Epithelial cell of prostate (primary cell): ENCODE results near the gene ARL8A.
"Not testable (repeated sequence)": the region's sequence is repeated elsewhere in the genome, so short reads cannot be mapped to it uniquely, and the experiment has no call there.

ENCODE experiments used
- DNase-seq: peaks from one replicate; pipeline ENCODE4 v3.0.0-alpha.2; 2011; ENCODE audit warnings: low read depth, low spot score
- H3K27ac ChIP-seq: fragments of 450-650 bp; 2 replicates; pipeline ENCODE4 v1.5.1; 2017; ENCODE audit warnings: mild to moderate bottlenecking

The ARL8A gene

GRCh38 chr1:202144402-202145067, at the start of gene ARL8A:
Gene ARL8A (minus strand): TSS chr1:202144737. CDS start chr1:202144572, 165 bp downstream.
- no peak for DNase-seq

GRCh38 chr1:202194328-202194648, 49.8 kb upstream of the ARL8A start:
- DNase-seq, result no peak
- no peak overlapping the region for H3K27ac ChIP-seq

More at GRCh38 chr1:202144402-202145067, at the start of gene ARL8A:
- H3K27ac ChIP-seq, result peak within 1 kb of the TSS; percentile 67

DNA sequence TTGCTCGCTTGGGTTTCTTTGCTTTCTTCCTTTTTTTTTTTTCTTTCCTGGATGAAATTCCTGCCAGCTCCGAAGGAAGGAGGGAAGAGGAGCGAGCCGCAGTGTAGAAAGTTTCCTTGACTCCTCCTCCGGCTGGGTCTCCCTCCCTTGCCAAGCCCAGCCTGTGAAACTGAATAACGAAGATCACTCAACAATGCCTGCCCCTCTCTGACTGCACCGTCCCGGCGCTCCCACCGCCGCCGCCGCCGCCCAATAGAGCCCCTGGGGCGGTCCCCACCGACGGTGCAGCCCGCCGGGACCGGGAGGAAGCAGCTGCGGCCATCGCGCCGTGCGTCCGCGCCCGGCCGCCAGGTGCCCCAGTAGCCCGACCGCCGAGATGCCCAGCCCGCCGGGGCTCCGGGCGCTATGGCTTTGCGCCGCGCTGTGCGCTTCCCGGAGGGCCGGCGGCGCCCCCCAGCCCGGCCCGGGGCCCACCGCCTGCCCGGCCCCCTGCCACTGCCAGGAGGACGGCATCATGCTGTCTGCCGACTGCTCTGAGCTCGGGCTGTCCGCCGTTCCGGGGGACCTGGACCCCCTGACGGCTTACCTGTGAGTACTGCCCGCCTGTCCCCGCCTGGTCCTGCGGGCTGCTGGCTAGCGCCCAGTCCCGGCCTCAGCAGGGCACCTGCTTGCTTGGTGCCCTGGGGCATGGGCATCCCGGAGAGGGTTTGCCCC, 49.2 kb upstream of the ARL8A start, which contains the start of gene LGR6:
Gene LGR6 (plus strand): TSS at position 186 of the 714 bp plus-strand sequence. CDS start 191 bp downstream, at position 377.
- H3K27ac ChIP-seq, result no peak within 1 kb of the TSS
- no peak for DNase-seq

DNA sequence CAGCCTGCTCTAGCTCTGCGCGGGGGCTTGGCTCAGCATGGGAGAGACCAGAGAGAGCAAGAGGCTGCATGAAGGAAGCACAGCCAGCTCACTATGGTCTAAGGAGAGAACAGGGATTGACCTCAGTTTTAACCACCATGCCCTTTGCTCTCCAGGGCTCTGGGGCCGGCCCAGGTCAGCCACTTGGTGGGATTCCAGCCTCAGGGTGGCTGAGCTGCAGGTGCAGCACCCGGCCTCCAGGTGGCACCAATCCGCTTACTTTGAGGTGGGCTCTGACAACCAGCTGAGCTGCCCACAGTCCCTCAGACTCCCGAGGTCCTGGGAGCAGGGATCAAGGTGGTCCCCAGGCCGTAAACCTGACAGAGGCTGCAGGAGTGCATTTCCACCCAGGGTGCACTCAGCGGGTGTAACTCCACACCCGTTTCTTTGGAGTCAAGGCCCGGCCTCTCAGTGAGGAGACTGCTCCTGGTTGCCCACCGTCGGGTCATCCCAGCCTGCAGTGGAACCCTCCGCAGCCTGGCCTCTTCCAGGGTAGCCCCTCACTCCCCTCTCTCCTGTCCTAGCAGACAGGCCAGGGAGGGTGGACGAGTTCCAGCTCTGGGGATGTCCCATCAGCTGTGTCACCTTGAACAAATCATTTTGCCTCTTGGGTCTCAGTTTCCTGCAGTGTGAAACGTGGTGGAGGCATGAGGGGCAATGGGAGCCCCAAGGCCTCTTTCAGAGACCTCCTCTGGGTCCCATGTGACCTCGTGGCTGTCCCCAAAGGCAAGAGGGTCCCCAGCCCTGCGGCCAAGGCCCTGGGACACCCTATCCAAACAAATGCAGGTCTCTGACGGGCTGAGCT, 48.5 kb upstream of the ARL8A start:
- DNase-seq, result no peak
- H3K27ac ChIP-seq, result no peak overlapping the region

DNA sequence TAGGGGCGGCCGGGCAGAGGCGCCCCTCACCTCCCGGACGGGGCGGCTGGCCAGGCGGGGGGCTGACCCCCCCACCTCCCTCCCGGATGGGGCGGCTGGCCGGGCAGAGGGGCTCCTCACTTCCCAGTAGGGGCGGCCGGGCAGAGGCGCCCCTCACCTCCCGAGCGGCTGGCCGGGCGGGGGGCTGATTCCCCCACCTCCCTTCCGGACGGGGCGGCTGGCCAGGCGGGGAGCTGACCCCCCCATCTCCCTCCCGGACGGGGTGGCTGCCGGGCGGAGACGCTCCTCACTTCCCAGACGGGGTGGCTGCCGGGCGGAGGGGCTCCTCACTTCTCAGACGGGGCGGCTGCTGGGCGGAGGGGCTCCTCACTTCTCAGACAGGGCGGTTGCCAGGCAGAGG, 46.9 kb upstream of the ARL8A start:
- not testable (repeated sequence) for DNase-seq, H3K27ac ChIP-seq

DNA sequence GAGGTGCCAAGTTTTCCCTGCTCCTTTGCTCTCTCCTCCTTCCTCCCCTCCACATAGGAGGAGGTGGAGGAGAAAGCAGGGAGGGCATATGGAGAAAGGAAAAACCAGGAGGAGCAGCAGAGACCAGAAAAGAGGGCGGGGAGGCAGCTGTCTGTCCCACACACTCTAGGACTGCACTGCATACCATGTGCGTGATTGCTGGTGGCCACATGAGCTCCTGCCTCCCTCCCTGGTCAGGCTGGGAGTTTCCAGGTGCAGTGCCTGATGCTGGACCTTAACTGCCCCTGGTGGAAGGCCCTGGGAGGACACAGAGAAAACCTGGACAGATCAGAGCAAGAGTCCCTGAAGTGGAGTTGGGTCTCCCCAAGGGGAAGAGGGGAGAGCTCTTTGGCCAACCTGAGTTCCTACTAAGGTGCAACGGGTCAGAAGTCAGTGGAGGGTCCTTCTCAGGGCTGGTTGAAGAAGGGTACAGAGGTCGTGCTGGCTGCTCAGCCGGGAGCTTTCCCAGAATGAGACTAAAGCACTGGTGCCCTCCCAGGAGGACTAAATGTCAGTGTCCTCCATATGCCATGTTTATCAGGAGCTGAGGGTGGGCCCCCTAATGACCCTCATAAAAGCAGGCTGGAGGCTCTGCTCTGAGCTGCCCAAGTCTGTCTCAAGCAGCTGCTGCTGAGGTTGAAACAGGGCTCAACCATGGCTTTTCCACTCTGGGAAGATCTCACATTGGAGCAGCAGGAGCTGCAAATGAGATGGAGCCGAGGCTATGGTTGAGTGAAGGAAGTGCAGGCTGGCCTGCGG, 45.6 kb upstream of the ARL8A start:
- no peak for DNase-seq

DNA sequence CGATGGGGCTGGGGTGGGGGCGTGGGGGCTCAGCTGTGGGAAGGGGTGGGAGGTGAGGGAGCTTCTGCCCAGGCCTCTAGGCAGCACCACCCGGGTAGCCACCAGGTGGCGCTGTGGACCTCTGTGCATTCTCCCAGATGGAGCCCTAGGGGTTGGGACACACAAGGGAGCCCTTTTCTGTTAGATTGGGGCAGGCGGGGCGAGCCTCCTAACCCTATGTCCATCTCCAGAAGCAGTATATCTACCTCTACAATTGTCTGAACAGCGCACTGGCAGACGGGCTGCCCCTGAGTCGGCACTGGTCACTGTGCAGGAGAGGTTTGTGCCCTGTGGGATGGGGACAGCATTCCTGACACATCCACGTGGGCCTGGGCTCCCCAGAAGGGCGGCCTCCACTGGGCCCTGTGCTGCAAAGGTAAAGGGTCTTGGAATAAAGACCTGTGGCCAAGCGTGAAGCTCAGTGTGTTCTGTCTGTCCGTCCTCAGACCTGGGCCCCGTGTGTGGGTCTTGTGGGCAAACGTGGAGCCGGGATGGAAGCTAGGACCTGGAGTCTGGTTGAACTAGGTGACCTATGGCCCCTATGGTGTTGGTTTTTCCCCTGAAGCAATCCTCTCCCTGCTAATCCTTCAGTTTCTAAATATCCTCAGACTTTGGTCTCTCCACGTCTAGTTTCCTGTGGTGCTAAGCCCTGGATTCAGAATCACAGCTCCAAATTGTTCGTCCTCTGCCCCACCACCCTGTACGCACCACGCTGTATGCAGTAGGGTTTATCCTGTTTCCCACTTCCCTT, 44.7 kb upstream of the ARL8A start:
- DNase-seq, result no peak
- no peak overlapping the region for H3K27ac ChIP-seq

More for the DNA sequence above, 45.6 kb upstream of the ARL8A start:
- no peak overlapping the region for H3K27ac ChIP-seq

DNA sequence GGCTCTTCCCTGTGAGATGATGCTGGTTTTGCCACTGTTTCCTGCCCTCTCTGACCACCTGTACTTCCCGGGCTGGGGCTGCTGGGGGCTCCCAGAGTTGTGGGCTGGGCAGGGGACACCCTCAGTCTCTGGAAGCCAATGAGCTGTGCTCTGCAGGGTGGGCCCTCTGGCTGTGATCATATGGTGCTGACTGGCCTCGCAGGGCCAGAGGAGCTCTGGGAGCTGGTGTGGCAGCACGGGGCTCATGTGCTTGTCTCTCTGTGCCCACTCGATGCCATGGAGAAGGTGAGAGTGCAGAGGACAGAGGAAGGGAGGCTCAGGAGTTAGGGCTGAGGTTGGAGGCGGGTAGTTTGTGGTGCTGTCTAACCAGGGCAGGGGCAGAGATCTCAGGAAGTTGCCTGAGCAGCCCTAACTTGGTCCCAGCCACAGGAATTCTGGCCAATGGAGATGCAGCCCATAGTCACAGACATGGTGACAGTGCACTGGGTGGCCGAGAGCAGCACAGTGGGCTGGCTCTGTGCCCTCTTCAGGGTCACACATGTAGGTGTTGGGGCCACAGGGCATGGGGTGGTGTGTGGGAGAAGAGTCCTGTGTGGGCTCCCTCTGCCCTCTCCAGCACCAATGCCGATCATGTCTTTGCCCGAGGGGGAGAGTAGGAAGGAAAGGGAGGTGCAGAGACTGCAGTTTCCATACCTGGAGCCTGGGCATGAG, 43.3 kb upstream of the ARL8A start:
- no peak for DNase-seq
- H3K27ac ChIP-seq, result no peak overlapping the region

- H3K27ac ChIP-seq, result no peak overlapping the region
- DNase-seq, result no peak
Observed at GRCh38 chr1:202187041-202187671, 42.6 kb upstream of the ARL8A start.

DNA sequence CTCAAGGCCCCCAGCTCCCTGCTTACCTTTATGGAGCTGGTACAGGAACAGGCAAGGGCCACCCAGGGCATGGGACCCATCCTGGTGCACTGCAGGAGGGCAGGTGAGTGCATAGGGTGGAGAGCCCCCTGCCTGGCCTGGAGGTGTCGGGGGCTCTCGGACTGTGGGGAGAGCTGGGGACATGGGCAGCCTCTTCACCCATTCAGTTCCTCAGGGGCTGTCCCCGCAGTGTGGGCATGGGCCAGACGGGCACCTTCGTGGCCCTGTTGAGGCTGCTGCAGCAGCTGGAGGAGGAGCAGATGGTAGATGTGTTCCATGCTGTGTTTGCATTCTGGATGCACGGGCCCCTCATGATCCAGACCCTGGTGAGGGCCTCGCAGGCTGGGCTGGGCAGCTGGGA, 41.8 kb upstream of the ARL8A start:
- no peak overlapping the region for H3K27ac ChIP-seq
- no peak for DNase-seq

DNA sequence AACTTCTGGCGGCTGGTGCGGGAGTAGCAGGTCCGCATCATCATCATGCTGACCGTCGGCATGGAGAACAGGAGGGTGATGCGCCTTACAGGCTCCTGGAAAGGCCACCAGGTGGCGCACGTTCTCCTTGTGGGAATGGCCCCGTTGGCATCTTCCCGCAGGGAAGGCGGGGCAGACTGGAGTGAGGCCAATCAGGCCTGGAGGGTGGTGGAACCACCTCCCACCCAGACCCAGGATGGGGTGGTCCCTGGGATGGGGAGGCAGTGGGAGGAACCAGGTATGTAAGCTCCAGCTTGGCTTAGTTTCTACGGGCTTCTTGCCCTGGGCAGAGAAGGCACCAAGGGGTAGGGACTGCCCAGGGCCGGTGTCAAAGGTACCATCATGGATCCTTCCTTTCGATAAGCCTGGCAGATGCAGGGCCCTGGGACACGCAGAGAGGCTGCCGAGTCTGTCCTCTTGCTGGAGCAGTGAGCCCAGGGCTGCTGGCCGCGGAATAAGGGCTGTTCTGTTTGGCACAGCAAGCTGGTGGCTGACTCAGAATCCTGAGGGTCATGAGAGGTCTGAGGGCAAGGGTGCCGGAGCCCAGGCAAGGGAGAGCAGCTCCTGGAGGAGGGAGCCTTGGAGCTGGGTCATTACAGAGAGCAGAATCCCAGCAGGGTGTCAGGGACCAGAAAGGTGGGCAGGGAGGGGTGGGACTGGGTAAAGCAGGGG, 40.4 kb upstream of the ARL8A start:
- peak; percentile 31 for DNase-seq
- no peak overlapping the region for H3K27ac ChIP-seq

GRCh38 chr1:202182040-202182877, 37.7 kb upstream of the ARL8A start:
- DNase-seq, result no peak

GRCh38 chr1:202181586-202181985, 37.0 kb upstream of the ARL8A start:
- H3K27ac ChIP-seq, result no peak overlapping the region

More at GRCh38 chr1:202182040-202182877, 37.7 kb upstream of the ARL8A start:
- H3K27ac ChIP-seq, result no peak overlapping the region

DNA sequence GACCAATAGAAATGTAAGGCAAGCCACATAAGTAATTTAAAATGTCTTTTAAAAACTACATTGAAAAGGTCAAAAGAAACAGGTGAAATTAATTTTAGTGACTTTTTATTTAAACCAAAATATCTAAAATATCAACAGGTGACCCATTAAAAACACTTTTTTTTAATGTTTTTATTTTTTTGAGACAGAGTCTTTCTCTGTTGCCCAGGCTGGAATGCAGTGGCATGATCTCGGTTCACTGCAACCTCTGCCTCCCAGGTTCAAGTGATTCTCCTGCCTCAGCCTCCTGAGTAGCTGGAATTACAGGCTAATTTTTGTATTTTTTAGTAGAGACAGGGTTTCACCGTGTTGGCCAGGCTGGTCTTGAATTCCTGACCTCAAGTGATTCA, 36.2 kb upstream of the ARL8A start:
- not testable (repeated sequence) for H3K27ac ChIP-seq, DNase-seq

More at GRCh38 chr1:202181586-202181985, 37.0 kb upstream of the ARL8A start:
- DNase-seq, result no peak

- no peak overlapping the region for H3K27ac ChIP-seq
- DNase-seq, result no peak
Observed at GRCh38 chr1:202179828-202180750, 35.6 kb upstream of the ARL8A start.
